GM21447 (cell line): ENCODE results near the gene SPDEF.
A peak's percentile ranks its signal among the peaks of the same experiment; 100 is the strongest.

Source experiments
- ATAC-seq: cut with Tn5 transposase; IDR thresholded peaks from one replicate; pipeline ENCODE4 v1.9.1; 2021; ENCODE audit not compliant: unreplicated experiment

The SPDEF gene

DNA sequence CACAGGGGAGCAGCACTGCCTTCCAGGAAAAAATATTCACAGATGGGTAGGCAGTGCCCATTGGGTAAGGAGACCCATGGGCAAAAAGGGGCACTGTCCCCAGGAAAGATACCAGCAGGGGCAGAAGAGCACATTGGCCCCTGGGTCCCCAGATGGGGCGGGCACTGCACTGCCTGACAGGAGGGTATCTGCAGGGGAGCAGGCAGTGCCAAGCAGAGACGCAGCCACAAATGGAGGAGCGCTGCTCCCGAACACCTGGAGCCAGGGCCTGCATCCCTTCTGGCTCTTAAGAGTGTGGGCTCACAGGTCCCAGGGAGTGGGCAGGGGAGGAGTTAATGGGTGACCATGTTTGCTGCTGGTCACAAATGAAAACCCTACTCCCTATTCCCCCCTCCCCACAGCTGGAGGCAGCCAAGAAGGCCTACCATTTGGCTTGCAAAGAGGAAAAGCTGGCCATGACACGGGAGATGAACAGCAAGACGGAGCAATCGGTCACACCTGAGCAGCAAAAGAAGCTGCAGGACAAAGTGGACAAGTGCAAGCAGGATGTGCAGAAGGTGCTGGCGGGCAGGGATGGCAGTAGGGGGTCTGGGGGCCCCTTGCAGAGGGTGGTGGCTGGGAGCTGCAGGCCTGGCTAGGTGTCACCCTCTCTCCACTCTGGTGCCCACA is 27.0 kb downstream of the SPDEF start:
- no peak for ATAC-seq

DNA sequence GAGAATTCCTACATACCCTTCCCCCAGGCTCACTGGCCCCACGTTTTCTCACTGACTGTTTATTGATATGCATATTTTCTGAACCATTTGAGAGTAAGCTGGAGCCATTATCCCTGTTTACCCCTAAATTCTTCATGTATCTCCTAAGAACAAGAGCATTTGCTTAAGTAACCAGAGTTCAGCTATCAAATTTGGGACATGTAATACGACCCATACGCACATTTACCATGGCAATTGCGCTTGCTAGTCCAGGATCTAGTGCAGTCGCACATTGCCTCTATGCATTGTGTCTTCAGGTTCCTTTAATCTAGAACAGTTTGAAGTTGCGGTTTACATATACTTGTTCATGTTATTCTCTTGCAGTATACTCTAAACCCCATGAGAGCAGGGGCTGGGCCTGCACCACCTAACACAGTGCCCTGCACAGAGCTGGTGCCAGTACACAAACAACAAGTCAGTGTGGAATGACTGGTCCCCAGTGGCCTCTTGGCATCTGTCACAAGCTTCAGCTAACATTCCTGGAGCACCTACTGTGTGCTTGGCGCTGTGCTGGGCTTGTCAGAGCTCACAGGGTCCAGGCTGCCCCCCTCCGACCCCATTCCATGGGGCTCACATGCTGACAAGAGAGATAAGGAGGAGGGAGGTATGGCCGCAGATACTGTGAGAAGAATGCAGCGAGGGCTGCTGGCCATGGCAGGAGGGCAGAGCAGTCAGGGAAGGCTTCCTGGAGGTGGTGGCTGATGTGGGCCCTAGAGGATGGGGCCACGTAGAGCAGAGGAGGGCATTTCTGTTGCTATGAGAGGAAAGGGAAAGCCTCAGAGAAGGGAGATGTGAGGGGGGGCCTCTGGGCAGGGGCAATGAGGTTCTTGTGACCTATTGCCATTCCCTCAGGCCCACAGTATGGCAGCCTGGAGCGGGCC is 28.1 kb downstream of the SPDEF start:
- no peak for ATAC-seq

DNA sequence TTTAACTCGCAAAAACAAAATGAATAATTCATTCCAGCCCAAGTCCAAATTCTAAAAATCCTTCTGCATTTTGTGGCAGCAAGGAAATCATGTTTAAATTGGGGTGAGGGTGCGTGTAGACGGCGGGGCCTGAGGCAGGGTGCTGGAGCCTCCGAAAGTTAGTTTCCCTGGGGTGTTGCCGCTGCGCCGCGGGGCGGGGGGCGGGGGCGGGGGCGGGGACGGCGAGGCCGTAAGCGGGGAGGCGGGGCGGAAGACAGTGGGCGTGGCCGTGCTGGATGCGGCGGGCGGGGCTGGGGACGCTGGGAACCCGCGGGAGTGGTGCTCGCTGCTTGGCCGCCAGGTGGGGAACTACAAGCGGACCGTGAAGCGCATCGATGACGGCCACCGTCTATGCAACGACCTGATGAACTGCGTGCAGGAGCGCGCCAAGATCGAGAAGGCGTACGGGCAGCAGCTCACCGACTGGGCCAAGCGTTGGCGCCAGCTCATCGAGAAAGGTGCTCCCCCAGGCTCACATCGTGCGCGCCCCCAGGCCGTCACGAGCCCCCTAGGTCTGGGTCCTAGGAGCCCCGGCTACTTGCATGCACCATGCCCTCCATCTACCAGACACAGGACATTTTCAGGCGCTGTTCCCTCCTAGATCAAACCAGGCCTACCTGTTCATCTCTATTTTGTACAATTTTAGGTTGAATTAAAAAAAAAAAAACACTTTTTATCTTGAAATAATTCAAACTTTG is 29.0 kb downstream of the SPDEF start:
- ATAC-seq = peak; percentile 81

DNA sequence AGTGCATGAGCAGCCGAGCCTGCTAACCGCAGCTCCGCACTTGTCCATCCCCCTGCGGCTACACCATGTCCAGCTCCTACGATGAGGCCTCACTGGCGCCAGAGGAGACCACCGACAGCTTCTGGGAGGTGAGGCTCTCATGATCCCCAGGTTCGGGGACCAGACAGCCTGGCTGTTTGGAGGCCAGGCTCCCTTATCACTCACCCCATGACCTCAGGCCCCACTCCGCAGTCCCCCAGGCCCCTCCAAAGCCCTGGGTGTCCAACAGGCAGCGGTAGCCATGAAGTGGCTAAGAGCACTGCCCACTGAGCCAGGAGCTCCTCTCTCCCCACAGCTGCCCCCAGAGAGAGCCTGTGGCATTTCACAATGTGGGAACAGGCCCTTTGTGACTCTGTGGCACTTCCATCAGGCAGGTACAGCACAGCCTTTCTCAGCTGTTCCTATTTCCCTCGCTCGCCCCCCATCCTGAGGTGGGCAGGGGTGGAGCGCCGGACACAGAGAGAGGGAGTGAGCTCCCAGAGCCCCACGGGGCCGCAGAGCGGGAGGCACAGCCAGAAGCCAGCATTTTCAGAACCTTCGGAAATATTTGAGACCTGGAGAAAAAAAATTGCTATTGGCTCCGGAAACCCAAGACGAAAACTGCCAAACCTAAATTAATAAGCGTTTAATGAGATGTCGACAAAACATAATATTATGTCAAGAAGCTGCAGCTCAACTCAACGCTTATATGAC is 29.7 kb downstream of the SPDEF start:
- ATAC-seq = no peak

DNA sequence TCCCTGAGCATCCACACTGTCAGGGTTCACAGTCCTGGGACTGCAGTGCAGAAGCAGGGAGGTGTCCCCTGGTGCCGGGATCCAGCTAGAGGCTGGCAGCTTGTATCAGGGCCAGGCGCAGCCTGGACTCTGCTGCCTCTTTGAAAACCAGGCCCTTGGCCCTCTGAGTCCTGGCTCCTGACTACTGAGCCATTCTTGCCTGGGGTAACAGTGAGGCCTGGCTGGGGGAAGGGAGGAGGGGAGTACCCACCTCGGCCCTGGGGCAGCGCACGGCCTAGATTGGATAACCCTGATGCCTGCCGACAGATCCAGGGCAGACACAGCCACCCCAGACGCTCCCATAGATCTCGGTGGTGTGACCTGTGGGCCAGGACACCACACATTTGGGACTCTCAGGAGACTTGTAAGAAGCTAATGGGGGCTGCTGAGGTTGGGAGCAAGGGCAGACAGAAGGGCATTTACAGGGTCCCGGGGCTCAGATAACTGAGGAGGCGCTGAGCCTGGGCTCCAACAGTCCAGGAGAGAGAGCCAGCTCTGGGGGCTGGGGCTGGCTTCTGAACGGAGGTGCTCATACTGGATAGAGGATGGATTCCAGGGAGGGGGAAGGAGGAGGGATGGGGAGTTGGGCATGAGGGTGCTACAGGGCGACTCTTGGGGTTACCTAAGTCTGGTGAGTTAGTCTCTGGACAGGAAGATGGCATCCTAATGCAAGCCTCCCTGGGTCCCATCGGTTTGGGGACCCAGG is 30.5 kb downstream of the SPDEF start:
- no peak for ATAC-seq

DNA sequence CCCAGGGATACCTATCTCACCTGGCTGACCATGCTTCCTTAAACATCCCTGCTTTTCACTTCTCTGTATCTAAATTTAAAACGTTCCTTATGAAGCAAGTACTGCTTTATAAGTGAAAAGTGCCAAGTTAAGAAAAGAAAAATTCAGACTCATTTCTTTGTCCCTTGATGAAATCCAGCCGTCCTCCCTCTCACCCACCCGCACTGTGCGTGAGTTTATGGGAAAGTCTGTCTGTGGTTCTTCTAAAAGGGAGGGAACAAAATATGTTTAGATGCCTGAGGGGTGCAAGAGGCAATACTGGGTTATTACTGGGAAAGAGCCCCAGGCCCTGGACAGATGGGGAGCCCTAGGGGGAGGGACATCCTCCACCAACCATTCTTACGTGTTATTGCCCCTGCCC is 31.2 kb downstream of the SPDEF start:
- ATAC-seq = no peak

DNA sequence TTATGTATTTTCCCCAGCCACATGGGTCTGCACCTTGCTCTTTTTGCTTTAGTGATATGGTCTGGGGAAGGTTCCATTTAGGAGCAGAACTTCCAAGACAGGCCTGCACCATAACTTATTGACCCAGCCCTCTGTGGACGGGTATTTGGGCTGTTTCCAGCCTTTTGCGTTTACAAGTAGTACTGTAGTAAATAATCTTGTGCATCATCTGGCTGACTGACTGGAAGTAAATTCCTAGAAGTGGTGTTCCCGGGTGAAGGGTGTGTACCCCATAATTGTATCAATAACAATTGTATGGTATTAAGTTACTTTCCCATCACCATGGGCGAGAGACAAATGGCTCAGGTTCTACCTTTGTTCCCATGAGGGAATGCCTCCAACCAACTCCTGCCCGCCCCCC is 31.6 kb downstream of the SPDEF start:
- no peak for ATAC-seq

DNA sequence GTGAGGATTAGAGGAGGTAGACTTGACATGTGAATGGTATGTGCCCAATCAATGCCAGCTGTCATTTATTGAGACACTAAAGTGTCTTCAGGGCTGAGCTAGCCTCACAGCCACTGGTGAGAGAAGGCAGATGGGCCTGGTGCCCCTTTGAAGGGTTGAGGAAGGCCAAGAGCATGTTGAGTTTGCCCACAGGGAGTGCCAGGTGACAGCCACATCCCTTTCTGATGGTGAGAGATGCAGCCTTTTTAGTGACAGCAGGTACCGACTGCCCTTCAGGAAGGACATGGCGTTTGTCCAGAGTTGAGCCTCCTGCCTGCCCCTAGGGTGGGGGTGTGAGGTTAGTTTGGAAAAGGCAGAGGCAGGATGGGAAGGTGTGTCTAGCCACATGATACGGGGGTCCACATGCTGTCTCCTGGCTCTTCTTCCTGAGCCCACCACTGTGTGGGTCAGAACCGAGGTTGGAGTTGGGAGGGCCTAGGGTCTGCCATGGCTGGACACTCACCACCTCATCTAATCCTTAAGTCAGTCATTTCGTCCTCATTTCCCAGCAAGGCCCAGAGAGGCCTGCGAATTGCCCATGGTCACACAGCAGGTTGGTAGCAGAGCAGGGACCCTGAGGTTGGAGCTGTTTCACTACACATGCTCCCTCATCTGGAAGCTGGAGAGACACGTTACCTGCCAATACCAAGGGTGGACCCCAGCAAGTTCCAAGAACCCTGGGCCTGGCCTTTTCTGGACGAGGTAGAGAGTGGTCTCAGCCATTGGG is 32.5 kb downstream of the SPDEF start:
- no peak for ATAC-seq

DNA sequence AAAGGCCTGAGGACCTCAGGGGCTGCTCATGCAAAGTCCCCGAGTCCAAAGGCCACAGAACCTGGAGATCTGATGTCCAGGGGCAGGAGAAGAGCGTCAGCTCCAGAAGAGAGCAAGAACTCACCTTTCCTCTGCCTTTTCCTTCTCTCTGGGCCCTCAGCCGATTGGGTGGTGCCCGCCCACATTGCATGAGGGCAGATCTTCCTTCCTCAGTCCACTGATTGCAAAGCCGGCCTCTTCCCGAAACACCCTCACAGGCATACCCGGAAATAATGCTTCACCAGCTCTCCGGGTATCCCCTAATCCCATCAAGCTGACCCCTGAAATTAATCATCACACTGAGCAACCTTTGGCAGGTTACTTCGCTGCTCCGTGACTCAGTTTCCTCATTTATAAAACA is 33.4 kb downstream of the SPDEF start:
- ATAC-seq = no peak

DNA sequence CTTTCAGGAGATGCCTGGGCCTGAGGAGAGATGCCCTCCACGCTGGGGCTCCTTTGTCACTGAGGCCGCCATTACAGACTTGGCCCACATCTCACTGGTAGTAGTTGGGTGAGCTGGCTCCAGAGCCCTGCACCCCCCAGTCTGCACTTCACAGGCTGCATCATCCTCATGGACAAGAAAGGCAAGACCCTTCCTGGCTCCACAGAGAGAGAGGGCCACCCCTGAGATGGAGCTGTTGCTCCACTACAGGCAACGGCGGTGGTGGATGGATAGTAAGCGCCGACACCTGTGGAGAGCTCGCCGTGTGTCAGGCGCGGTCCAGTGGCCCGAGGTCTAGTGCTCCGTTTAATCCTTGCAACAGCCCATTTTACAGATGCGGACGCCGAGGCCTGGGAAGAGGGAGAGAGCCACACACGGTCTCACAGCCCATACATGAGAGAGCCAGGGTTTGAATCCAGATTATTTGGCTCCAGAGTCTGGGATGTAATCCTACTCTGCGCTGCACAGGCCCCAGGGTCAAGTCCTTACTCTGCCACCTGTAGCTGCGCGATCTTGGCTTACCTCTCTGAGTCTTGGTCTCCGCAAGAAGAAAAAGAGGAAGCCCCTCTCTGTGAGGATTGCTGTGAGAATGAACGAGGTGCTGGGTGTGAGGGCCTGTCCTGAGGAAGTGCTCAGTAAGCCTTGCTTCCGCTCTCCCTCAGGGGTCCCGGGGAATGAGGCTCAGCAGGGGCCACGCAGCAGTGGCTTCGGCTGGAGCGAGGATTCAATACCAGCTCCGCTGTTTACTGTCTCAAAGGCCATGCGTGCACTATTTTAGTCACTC is 34.5 kb downstream of the SPDEF start:
- ATAC-seq = no peak

DNA sequence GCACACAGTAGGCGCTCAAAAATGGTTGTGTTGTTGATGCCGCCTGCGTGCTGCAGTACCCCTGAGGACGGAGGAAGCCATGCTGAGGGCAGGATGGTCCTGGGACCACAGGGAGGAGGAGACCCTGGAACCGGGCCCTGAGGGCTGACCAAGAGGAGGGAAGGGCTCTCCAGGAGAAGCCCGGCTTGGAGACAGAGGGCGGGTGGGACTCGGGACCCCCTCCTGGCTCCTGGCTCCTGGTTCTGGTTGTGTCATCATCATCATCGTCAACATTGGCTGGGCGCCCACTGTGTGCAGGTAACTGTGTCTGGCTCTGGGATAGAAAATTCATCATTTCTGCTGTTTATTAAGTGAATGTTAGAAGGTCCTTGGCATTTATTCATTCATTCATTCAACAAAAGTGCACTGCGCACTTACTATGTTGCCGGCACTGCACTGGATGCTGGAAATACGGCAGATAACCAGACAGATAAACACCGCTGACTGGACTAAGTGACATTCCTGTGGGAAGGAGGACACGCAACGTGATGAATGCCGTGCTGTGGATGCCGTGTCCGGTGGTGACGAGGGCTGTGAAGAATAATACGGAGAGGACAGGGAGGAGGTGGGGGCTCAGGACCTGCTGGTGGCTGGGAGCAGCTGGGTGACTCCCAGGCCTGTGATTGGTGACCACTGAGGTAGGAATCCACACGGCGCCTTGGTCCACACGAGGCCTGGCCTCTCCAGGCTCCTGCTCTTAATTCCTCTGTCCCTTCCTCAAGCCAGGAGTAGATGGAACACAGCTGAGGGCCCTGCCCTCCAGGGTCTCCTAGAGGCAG is 35.3 kb downstream of the SPDEF start:
- no peak for ATAC-seq

DNA sequence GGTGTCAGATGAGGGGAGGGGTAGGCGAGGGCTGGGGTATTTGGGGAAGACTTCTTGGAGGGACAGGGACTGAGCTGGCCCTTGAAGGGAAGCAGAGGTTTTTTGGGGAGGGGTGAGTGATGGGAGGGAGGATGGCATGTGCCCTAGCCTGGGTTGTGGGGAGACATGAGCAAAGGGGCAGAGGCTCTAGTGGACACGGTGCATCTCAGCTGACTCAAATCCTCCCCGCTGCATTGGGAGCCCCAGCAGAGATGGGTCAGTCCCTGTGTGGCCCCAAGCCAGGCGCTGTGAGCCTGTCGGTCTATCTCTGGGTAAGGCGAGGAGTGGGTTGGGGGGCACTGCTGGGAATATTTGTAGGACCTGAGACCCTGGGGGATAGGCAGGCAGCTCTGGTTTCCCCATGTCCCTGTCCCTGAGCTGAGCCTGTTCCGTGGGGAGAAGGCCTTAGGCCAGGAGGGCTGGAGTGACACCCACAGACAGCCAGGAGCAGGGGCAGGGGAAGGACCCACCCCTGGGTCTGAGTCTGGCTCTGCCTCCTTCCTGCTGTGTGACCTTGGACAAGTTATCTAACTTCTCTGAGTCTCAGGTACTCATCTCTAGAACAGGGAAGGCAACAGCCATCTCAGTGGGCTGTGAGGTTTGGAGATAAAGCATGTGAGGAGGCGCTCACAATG is 36.0 kb downstream of the SPDEF start:
- ATAC-seq = no peak

DNA sequence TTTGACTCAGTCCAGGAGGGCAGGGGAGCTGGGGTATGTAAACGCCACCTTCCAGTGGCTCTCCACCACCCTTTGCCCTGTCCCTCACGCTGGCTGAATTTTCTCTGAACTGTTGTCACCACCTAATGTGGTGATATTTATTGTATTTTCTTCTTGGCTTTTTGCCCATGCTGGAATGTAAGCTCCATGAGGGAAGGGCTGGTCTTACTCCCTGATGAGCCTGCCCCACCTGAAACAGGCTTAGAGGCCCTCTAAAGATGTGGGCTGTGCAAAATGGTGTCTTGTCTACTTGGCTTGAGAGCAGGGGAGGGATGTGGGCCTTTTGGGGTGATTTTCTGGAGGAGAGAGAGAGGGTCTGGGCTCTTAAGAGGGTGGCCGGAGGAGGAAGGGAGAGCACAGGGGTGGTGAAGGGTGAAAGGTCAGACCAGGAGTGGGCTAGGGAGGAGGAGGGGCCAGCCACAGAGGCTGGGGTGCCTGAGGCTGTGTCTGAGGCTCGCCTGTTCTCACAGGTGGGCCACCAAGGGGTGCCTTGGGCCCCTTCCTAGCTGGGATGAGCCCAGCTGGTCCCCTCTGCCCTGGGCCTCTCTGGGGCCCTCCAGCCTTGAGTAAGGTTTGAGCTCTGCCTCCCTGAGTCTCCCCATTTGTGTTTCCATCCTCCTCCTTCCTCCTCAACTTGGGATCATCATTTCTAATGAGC is 37.3 kb downstream of the SPDEF start:
- ATAC-seq = no peak

DNA sequence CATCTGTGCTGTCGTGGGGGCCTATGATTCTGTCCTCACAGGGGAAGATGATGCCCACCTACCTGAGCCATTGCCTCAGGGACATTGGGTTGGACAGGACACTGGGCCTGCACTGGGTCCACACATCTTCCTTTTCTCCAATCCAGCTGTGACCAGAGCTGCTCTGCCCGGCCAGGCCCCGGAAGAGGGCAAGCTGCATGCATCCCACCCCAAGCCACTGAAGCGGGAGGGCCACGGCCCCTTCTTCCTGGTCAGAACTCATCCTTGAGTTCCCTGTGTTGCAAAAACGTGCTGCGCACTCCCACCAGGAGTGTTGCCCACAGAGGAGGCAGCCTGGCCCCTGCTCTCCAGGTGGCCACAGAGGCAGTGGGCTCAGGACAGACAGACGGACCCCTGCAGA is 38.2 kb downstream of the SPDEF start:
- no peak for ATAC-seq

DNA sequence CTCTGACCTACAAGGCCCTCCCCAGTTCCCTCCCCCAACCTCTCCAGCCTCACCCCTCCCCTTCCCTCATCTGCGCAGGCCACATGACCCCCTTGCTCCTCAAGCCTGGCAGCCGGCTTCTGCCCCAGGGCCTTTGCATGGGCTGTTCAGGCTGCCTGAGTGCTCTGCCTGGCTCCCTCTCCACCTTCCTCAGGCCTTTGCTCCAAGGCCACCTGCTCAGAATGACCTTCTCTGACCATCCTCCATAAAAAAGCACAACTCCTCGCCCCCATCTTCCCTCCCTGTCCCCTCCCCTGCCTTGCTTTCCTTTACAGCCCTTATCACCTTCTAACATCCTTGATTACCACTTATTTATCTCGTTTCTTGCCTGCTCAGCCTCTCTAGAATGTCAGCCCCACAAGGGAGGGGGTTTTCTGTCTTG is 38.7 kb downstream of the SPDEF start:
- ATAC-seq = no peak

DNA sequence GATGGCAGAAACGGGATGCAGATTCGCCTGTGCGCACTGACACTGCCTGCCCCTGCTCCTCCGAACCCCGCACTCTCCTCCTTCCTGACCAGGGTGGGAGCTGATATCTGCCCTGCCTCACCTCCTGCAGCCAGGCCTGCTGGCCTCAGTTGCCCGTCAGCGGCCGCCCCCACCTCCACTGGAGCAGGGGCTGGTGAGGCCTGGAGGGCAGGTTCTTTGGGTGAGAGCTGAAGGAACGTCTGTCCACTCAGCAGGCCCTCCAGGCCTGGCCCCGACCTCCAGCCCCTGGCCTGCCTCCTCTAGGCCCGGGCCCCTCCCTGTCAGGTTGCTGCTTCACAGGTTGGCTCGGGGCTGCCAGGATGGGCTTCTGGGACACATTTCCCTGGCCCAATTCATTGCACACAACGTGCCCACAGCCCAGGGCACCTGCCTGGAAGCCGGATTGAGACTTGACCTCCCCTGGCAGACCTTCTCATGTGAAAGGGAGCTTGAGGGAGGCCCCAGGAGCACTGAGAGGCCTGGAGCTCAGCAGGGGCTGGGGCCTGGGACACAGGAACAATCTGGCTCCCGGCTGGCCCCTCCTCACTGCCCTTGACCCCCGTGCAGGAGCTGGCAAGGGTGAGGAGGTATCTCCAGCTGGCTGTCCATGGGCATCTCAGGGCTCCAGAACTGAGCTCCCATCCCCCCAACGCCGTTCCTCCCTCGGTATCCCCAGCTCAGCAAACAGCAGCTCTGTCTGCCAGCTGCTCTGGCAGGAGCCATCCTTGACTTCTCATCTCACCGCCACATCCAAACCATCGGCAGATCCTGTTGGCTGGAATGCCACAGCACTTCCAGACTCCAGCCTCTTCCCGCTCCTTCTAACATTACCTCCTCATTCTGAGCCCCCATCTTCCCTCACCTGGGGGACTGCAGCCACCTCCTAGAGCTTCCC is 39.5 kb downstream of the SPDEF start:
- ATAC-seq = no peak
